Subcutaneous abdominal adipose tissue (tissue), 5 donors: Measurements from ENCODE around the gene CDK5RAP1.
A peak's percentile ranks its signal among the peaks of the same experiment; 100 is the strongest.

Experiments used
- H3K27ac ChIP-seq: one replicate; pipeline ENCODE4 v1.7.0; 2013; ENCODE audit warnings: low read depth, mild to moderate bottlenecking, inconsistent platforms, low read length, moderate library complexity
- H3K27me3 ChIP-seq, 5 donors: one replicate each; pipeline ENCODE4 v1.7.0; 2013; ENCODE audit warnings: low read length in 5 of 5, inconsistent platforms in 1 of 5; ENCODE audit not compliant: control insufficient read depth in 5 of 5, insufficient read depth in 4 of 5
- H3K36me3 ChIP-seq, 5 donors: one replicate each; pipeline ENCODE4 v1.7.0; 2013; ENCODE audit warnings: low read length in 5 of 5; ENCODE audit not compliant: control insufficient read depth in 5 of 5, insufficient read depth in 5 of 5
- H3K4me1 ChIP-seq, 5 donors: one replicate each; pipeline ENCODE4 v1.7.0; 2013; ENCODE audit warnings: low read length in 5 of 5, mild to moderate bottlenecking in 3 of 5, moderate library complexity in 1 of 5; ENCODE audit not compliant: control insufficient read depth in 5 of 5, insufficient read depth in 5 of 5
- H3K4me3 ChIP-seq, 5 donors: one replicate each; pipeline ENCODE4 v1.7.0; 2013; ENCODE audit warnings: low read length in 5 of 5, low read depth in 1 of 5
- H3K9ac ChIP-seq, 5 donors: one replicate each; pipeline ENCODE4 v1.7.0; 2013; ENCODE audit warnings: low read length in 5 of 5, mild to moderate bottlenecking in 4 of 5, moderate library complexity in 3 of 5
- H3K9me3 ChIP-seq, 5 donors: one replicate each; pipeline ENCODE4 v1.7.0; 2013; ENCODE audit warnings: low read length in 5 of 5; ENCODE audit not compliant: control insufficient read depth in 5 of 5
- donor health status: healthy.
- donor health status: healthy.
- donor health status: healthy.
- donor health status: healthy.
- donor health status: healthy.

CDK5RAP1 gene

GRCh38 chr20:33401184-33401920, at the start of gene CDK5RAP1:
Gene CDK5RAP1, minus strand, starts transcription at chr20:33401519. Its CDS starts 4,455 bp downstream, at chr20:33397064.
- H3K27ac ChIP-seq: peak within 1 kb of the TSS; percentile 67
- H3K9me3 ChIP-seq: no peaks in the 10 kb centered on the region
- peaks cover 6 to 29% (median 26%) of the 10 kb centered on the region in 5 donors for H3K4me1 ChIP-seq

GRCh38 chr20:33450867-33451266, 49.5 kb upstream of the CDK5RAP1 start:
- H3K27ac ChIP-seq: no peak overlapping the region
- peaks cover 0 to 9% (median 7%) of the 10 kb centered on the region in 5 donors for H3K4me1 ChIP-seq
- H3K4me3 ChIP-seq: no peak overlapping the region
- no peak overlapping the region for H3K9ac ChIP-seq
- H3K9me3 ChIP-seq: peaks cover 0 to 4% (median 0%) of the 10 kb centered on the region in 5 donors
- H3K36me3 ChIP-seq: no peaks in the 10 kb centered on the region
- H3K27me3 ChIP-seq: no peaks in the 10 kb centered on the region

More at GRCh38 chr20:33401184-33401920, at the start of gene CDK5RAP1:
- Histone ChIP-seq H3K4me3 (peak within 1 kb of the TSS; percentile 85 to 100 (median 98)), H3K9ac (peak within 1 kb of the TSS; percentile 74 to 100 (median 99)), H3K36me3 (peaks cover 0 to 12% (median 6%) of the 10 kb centered on the region in 5 donors), H3K27me3 (no peaks in the 10 kb centered on the region)

- H3K36me3 ChIP-seq: no peaks in the 10 kb centered on the region
- peaks cover 2 to 43% (median 33%) of the 10 kb centered on the region in 5 donors for H3K4me1 ChIP-seq
- no peak overlapping the region for H3K27ac ChIP-seq
- H3K27me3 ChIP-seq: no peaks in the 10 kb centered on the region
- H3K4me3 ChIP-seq: no peak overlapping the region
- peak overlapping the region in 1 of 5 donors; percentile 39 for H3K9ac ChIP-seq
- peaks cover 0 to 4% (median 0%) of the 10 kb centered on the region in 5 donors for H3K9me3 ChIP-seq
These were observed 44.7 kb upstream of the CDK5RAP1 start for GRCh38 chr20:33445881-33446625.

GRCh38 chr20:33444797-33445560, 43.7 kb upstream of the CDK5RAP1 start:
- H3K4me3 ChIP-seq: peak overlapping the region in 4 of 5 donors; percentile 9 to 89 (median 86)
- H3K4me1 ChIP-seq: peaks cover 2 to 43% (median 33%) of the 10 kb centered on the region in 5 donors
- H3K27me3 ChIP-seq: no peaks in the 10 kb centered on the region
- peak overlapping the region in 1 of 5 donors; percentile 30 for H3K9ac ChIP-seq
- peaks cover 0 to 4% (median 0%) of the 10 kb centered on the region in 5 donors for H3K9me3 ChIP-seq
- no peak overlapping the region for H3K27ac ChIP-seq
- H3K36me3 ChIP-seq: no peaks in the 10 kb centered on the region

- no peak within 1 kb of the TSS for H3K27ac ChIP-seq
- peak within 1 kb of the TSS; percentile 80 to 92 (median 87) for H3K4me3 ChIP-seq
- H3K9ac ChIP-seq: peak within 1 kb of the TSS in 4 of 5 donors; percentile 58 to 77 (median 76)
- H3K36me3 ChIP-seq: no peaks in the 10 kb centered on the region
- peaks cover 0 to 4% (median 0%) of the 10 kb centered on the region in 5 donors for H3K9me3 ChIP-seq
- H3K4me1 ChIP-seq: peaks cover 2 to 45% (median 33%) of the 10 kb centered on the region in 5 donors
- no peaks in the 10 kb centered on the region for H3K27me3 ChIP-seq
These were observed 42.4 kb upstream of the CDK5RAP1 start, which contains the start of gene SNTA1 for GRCh38 chr20:33443512-33444239. Gene SNTA1, minus strand, starts transcription at chr20:33443763. Its CDS starts 143 bp downstream, at chr20:33443620.

GRCh38 chr20:33443006-33443511, 41.7 kb upstream of the CDK5RAP1 start:
- peak overlapping the region in 4 of 5 donors; percentile 58 to 77 (median 76) for H3K9ac ChIP-seq
- H3K4me1 ChIP-seq: peaks cover 2 to 51% (median 37%) of the 10 kb centered on the region in 5 donors
- H3K4me3 ChIP-seq: peak overlapping the region; percentile 63 to 92 (median 84)
- H3K9me3 ChIP-seq: no peaks in the 10 kb centered on the region
- H3K36me3 ChIP-seq: no peaks in the 10 kb centered on the region
- H3K27ac ChIP-seq: no peak overlapping the region
- no peaks in the 10 kb centered on the region for H3K27me3 ChIP-seq

- Histone ChIP-seq H3K27me3 (no peaks in the 10 kb centered on the region), H3K4me3 (peak overlapping the region; percentile 63 to 92 (median 84)), H3K9me3 (no peaks in the 10 kb centered on the region), H3K4me1 (peaks cover 4 to 55% (median 44%) of the 10 kb centered on the region in 5 donors), H3K9ac (peak overlapping the region in 4 of 5 donors; percentile 58 to 77 (median 76)), H3K27ac (peak overlapping the region; percentile 25), H3K36me3 (no peaks in the 10 kb centered on the region)
These were observed 41.1 kb upstream of the CDK5RAP1 start for GRCh38 chr20:33442136-33443005.

- H3K4me1 ChIP-seq: peaks cover 4 to 51% (median 42%) of the 10 kb centered on the region in 5 donors
- no peaks in the 10 kb centered on the region for H3K9me3 ChIP-seq
- no peaks in the 10 kb centered on the region for H3K27me3 ChIP-seq
- no peak overlapping the region for H3K4me3 ChIP-seq
- no peaks in the 10 kb centered on the region for H3K36me3 ChIP-seq
- H3K9ac ChIP-seq: no peak overlapping the region
- H3K27ac ChIP-seq: peak overlapping the region; percentile 25
These were observed 40.0 kb upstream of the CDK5RAP1 start for GRCh38 chr20:33441142-33441955.
